DLD1 (cell line): ENCODE data around the gene SLC37A1.

Experiments
- in situ Hi-C: cut with HindIII; loops from 2 replicates; pipeline ENCODE4 v1.10.0; 2017; ENCODE audit warnings: low sequenced_read_pairs

The SLC37A1 gene

GRCh38 chr21:42503711-42504110, 9.9 kb upstream of the SLC37A1 start:
- in situ Hi-C loops: no loop called here

GRCh38 chr21:42505090-42505726, 8.4 kb upstream of the SLC37A1 start:
- in situ Hi-C loops: no loop called here

- in situ Hi-C loops: no loop called here
Observed at GRCh38 chr21:42507418-42507817, 6.2 kb upstream of the SLC37A1 start.

- in situ Hi-C loops: no loop called here
Observed at GRCh38 chr21:42508371-42508770, 5.3 kb upstream of the SLC37A1 start.

GRCh38 chr21:42509244-42509643, 4.4 kb upstream of the SLC37A1 start:
- in situ Hi-C loops: no loop called here

GRCh38 chr21:42512346-42513034, 1.2 kb upstream of the SLC37A1 start:
- in situ Hi-C loops: no loop called here

GRCh38 chr21:42513985-42514882, 582 bp downstream of the SLC37A1 start:
- in situ Hi-C loops: no loop called here

GRCh38 chr21:42514883-42515228, 1.2 kb downstream of the SLC37A1 start:
- in situ Hi-C loops: no loop called here

- in situ Hi-C loops: no loop called here
Observed at GRCh38 chr21:42515708-42516502, 2.3 kb downstream of the SLC37A1 start.

GRCh38 chr21:42518215-42518614, 4.6 kb downstream of the SLC37A1 start:
- in situ Hi-C loops: no loop called here

- in situ Hi-C loops: no loop called here
Observed at GRCh38 chr21:42518626-42519025, 5.0 kb downstream of the SLC37A1 start.

GRCh38 chr21:42520628-42521253, 7.1 kb downstream of the SLC37A1 start:
- in situ Hi-C loops: no loop called here

GRCh38 chr21:42521384-42521783, 7.7 kb downstream of the SLC37A1 start:
- in situ Hi-C loops: no loop called here

GRCh38 chr21:42521805-42522204, 8.2 kb downstream of the SLC37A1 start:
- in situ Hi-C loops: no loop called here

GRCh38 chr21:42522271-42522670, 8.6 kb downstream of the SLC37A1 start:
- in situ Hi-C loops: no loop called here

- in situ Hi-C loops: no loop called here
Observed at GRCh38 chr21:42522771-42523170, 9.1 kb downstream of the SLC37A1 start.

- in situ Hi-C loops: no loop called here
Observed at GRCh38 chr21:42523211-42523610, 9.6 kb downstream of the SLC37A1 start.

GRCh38 chr21:42523941-42524340, 10.3 kb downstream of the SLC37A1 start:
- in situ Hi-C loops: no loop called here

- in situ Hi-C loops: no loop called here
Observed at GRCh38 chr21:42524341-42525028, 10.8 kb downstream of the SLC37A1 start.

GRCh38 chr21:42525029-42525581, 11.5 kb downstream of the SLC37A1 start:
- in situ Hi-C loops: no loop called here
